Activated T-cell treated with anti-CD3 and anti-CD28 coated beads for 48 hours (primary cell): ENCODE results near the gene GLIS2.
A peak's percentile ranks its signal among the peaks of the same experiment; 100 is the strongest.

Experiments used
- DNase-seq: peaks from one replicate; pipeline ENCODE4 v3.0.0-alpha.2; 2020; ENCODE audit warnings: low read depth

The GLIS2 gene

GRCh38 chr16:4352843-4353242, 37.0 kb downstream of the GLIS2 start:
- no peak for DNase-seq

- DNase-seq: no peak
Measured at GRCh38 chr16:4353675-4354074, 37.8 kb downstream of the GLIS2 start.

GRCh38 chr16:4354512-4355409, 38.9 kb downstream of the GLIS2 start:
- DNase-seq: no peak

- no peak for DNase-seq
Measured at GRCh38 chr16:4356820-4357219, 41.0 kb downstream of the GLIS2 start.

- no peak for DNase-seq
Measured at GRCh38 chr16:4358236-4358635, 42.4 kb downstream of the GLIS2 start.

GRCh38 chr16:4358831-4359561, 43.1 kb downstream of the GLIS2 start:
- DNase-seq: peak; percentile 59

- no peak for DNase-seq
Measured at GRCh38 chr16:4359914-4360313, 44.0 kb downstream of the GLIS2 start.

GRCh38 chr16:4360538-4361021, 44.7 kb downstream of the GLIS2 start:
- no peak for DNase-seq

- no peak for DNase-seq
Measured at GRCh38 chr16:4361033-4361943, 45.4 kb downstream of the GLIS2 start.

- DNase-seq: no peak
Measured at GRCh38 chr16:4361944-4362311, 46.1 kb downstream of the GLIS2 start.

- DNase-seq: no peak
Measured at GRCh38 chr16:4362476-4363135, 46.7 kb downstream of the GLIS2 start.

- DNase-seq: no peak
Measured at GRCh38 chr16:4364196-4365013, 48.5 kb downstream of the GLIS2 start.

- DNase-seq: no peak
Measured at GRCh38 chr16:4365014-4365406, 49.1 kb downstream of the GLIS2 start.

GRCh38 chr16:4365615-4366014, 49.7 kb downstream of the GLIS2 start:
- no peak for DNase-seq

- no peak for DNase-seq
Measured at GRCh38 chr16:4366016-4366415, 50.1 kb downstream of the GLIS2 start.

GRCh38 chr16:4367393-4367856, 51.6 kb downstream of the GLIS2 start:
- DNase-seq: no peak

GRCh38 chr16:4369007-4369733, 53.3 kb downstream of the GLIS2 start:
- no peak for DNase-seq

- DNase-seq: no peak
Measured at GRCh38 chr16:4370151-4370550, 54.3 kb downstream of the GLIS2 start.

- no peak for DNase-seq
Measured at GRCh38 chr16:4370570-4371356, 54.9 kb downstream of the GLIS2 start.
